Glomerular visceral epithelial cell (primary cell): ENCODE measurements around the gene TMCC1.

Experiments used
- DNase-seq: peaks from one replicate; pipeline ENCODE4 v3.0.0-alpha.2; 2016; ENCODE audit errors: extremely low spot score

The TMCC1 gene

DNA sequence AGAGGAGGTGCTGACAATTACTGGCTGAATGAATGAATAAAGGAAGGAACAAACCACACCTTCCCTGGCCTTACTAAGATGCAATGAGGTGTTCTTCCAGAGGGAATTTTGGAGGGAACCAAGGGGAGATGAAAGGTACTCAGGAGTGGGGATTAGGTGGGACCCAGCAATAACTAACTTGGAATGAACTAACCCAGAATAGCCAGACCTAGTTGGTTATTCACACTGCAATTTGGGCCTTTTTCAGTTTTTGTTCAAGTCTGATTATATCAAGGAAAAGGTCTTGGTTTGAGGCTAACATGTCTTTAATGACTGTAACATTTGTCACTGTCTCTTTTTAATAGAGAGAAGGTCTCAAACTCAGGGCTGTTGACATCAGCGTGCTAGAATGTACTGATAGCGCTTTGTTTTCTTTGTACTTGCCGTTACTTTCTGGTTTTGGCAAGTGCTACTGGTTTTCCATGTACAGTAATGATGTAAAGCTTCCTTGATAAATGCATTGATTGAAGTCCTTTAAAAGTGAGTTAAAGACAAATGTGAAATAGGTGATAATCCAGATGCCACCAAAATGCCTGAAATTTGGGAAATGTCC, 283.8 kb downstream of the TMCC1 start:
- DNase-seq = no peak

DNA sequence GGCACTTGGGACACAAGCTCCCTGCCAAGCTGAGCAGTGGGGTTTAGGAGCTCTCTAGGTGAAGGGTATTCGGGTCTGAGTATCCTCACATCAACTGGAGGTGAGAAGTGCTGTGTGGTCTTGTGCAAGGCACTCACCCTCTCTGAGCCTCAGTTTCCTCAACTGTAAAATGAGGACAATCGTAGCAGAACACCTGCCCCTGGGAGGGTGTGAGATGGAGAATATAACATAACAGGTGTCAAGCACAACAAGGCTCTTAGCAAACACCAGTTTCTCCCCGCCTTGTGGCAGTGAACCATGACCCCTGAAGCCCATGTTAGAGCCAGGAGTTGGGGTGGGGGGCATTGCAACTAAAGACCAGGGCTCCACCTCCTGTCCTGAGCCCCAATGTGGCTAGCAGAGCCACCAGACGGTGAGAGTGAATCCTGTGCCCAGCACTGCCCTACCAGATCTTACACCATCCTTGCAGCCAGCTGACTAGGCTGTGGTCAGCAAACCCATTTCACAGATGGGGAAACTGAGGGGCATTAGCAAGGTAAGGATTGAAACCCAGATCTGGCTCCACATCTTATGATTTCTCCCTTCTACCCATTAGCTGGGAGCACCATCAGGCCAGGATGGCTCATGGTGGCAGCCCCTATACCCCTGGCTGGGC, 284.4 kb downstream of the TMCC1 start:
- no peak for DNase-seq

DNA sequence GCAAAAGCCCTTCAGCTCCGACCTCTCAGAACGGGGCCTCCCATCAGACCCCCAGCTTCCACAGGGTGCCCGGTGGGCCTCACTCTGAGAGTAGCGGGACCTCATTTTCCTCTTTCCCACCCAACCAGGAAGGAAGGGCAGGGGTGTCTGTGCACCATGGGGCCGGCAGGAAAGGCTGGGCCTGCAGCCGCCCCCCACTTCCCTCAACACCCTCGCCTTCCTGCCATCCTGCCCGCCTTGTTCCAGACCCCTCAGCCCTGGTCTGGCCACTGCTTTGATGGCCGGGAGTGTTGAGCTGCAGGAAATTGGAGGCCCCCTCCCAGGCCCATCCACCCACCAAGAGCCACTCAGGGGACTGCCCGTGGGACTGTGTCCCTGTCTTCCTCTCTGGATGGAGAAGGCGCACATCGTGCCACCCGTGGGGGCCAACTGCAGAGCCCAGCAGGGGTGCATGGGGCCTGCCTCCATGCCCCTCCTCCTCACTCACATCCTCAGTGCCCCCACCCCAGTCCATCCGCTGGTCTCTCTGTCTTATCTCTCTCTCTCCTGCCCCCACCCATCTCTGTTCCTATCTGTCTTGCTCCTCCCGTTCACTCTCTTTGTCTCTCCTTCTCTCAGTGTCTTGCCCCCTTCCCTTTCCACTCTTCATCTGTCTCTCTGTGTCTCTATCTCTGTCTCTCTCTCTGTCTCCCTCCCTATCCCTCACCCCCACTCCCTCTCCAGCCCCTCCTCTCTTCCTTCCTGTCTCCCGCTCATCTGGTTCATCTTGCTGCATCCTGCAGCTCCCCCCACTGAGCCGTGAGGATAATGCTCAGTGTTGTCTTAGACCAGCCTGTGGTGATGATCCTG, 285.2 kb downstream of the TMCC1 start:
- peak; percentile 52 for DNase-seq

DNA sequence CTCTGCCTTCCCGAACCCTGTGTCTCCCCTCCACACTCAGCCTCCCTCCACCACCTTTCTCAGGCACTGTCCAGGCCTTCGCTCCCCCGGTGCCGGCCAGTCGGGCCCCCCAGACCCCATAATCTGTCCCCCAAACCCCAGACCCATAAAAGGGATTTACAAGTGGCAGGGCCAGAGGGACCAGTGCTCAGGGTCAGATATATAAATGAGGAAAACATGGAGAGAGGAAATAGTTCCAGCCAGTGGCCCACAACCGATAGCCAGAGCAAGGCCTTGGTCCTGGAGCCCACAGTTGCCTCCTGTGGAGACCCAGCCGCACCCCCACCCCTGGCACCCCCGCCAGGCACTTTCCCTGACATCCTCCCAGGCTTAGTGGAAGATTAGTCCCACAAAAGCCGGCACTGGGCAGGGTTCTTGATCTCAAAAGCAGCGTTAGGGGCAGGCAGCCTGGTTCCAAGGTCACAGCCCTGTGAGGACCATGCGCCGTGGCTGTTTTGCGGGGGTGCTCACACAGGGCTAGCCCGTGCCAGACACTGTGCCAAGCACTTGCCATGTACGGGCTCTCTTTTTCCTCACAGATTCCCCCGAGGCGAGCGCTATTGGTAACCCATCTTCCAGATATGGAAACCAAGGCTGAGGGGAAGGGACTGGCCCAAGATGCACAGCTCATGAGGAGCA, 286.0 kb downstream of the TMCC1 start:
- no peak for DNase-seq

DNA sequence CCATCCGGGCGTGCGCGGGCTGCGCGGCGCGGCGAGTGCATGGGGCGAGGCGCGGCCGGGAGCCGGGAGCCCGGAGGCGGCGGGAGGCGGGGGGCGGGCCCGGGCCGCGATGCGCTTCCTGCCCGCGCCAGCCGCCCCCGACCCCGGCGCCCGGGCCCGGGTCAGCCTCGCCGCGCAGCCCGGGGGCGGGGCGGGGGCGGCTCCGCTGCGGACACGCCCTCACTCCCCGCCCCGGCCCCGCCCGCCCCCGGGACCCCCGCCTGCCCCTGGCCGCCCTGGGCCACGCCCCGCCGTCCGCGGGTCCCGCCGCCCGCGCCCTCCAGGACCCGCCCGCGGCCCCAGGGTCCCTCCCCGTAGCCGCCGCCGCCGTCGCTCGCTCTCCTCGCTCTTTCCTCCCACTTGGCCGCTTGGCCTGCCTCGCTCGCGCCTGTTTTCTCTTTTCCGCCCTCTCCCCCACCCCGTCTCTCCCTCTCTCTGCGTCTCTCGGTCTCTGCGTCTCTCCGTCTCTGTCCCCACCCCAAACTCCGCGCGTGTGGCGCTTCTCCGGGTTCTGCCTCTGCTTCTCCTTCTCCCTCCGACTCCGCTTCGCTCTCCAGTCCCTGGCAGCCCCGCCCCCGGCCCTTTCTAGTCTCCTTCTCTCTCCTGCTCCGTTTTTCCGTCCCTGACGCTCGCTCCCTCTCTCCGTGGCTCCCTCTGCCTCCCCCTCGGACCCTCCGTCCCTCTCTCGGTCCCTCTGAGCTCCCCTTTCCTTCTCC, 286.7 kb downstream of the TMCC1 start, which contains the start of gene PLXND1:
Gene PLXND1, minus strand, starts transcription at position 41 of the 755 bp plus-strand sequence. Its CDS starts 37 bp downstream, at position 4.
- DNase-seq = peak; percentile 64

DNA sequence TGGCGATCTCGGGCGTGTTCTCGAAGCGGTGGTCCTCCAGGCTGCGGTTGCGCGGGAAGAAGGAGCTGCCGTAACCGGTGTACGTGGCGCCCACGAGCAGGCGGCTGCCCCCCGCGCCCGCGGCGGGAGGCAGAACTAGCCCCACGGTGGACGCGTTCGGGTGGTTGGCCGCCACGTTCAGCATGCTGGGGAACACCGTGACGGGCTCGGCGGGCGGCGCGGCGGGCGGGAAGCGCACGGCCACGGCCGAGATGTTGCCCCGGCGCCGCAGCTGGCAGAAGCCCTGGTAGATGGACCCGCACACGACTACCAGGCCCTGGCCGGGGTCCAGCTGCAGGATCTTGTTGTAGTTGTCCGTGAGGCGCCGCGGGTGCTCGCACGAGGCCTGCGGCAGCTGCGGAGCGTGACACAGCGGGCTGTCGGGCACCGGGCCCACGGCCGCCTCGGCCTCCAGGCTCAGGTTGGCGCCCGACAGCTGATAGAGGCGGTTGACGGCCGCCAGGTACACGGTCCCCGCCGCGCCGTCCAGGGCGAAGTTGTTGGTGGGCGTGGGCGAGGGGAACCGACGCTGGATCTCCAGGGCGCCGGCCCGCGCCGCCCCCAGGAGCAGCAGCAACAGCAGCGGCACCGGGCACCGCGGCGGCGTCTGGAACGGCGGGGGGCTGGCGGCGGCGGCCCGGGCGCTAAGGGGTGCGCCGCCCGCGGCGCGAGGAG, 287.4 kb downstream of the TMCC1 start:
- peak; percentile 30 for DNase-seq

DNA sequence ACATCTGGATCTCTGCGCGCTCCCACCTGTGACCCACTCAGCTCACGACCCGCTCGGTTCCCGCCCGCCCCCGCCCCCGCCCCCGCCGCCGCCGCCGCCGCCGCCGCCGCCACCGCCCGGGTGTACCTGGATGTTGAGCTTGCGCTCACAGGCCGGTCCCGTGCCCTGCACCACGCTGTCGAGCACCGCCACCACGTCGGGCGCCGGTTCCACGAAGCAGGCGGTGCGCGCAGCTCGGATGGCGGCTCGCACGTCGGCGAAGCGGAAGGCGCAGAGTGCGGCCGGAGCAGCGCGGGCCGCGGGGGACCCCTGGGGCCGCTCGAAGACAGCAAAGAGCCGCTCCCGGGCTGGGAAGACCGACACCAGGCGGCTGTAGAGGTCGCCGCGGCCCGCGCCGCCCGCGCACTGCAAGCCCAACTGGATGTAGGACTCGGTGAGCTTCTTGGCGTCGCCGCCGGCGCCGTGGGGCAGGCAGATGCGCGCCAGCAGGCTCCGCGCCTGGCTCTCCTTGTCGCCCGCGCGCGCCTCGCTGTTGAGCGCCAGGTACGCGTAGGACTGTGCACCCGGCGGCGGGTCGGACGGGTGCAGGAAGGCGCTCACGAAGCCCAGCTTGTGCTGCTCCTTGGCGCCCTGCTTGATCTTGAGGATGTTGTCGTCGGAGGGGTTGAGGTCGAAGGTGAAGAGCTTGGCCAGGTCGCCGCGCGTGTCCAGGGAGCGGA, 288.1 kb downstream of the TMCC1 start:
- peak; percentile 42 for DNase-seq

DNA sequence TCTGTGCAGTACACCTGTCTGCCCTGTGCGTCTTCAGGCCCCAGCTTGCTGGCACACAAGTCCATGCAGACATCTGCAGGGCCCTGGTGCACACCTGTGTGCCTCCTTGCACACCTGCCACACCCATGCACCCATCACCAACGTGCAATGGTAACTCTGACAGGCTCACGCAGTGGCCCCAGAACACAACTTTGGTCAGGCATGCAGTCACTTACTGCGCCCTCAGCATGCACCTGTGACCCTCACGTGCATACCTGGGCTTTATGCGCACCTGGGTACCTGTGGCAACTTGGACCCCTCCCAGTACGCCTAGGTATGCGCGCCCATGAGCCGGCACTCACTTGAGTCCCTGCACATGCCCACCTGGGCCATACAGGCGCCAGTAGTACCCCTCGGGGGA, 288.7 kb downstream of the TMCC1 start:
- DNase-seq = no peak

DNA sequence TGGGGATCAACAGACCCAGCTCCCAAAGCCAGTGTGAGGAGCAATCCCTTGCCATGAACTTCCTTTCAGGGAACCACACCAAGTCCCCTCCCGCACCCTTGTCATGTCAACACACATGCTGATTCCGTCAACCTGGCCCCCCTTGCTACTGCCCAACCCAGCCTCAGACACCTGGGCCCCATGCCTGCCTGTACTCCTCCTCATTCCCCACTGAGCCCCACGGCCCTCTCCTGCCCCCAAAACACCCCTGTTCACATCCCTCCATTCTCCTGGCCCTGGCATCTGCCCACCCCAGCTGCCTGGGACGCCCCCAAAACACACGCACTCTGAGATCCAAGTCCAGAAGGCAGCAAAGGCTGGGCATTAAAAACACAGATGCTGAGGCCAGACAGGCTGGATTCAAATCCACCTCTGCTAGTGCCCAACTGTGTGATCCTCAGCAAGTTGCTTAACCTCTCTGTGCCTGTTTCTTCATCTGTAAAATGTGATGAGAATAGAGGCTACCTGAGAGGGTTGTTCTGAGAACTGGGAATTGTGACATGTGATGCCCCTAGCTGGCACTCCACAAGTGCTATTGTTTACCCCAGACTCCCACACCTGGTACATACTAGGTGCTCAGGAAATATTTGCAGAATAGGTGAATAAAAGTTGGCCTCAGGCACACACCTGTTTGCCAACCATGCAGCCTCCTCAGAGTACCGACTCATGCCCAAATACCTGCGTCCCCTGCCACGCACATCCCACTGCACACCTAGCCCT, 289.3 kb downstream of the TMCC1 start:
- no peak for DNase-seq

DNA sequence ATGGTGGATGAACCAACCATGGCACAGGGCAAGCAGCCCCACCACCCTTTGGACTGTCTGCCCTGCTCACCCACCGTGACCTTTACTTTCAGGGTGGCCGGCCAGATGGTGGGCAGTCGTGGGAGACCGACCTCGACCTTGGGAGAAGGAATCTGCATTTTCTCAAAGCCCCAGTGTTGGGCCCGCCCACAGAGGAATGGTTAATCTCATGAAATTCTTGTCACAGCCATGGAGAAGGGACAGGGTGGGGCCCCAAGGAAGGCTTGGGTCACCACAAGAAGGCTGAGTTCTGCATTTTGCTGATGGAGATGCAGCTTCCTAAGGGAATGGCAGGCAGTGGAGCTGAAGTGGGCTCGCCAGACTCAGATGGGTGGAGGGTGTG, 290.0 kb downstream of the TMCC1 start:
- no peak for DNase-seq

DNA sequence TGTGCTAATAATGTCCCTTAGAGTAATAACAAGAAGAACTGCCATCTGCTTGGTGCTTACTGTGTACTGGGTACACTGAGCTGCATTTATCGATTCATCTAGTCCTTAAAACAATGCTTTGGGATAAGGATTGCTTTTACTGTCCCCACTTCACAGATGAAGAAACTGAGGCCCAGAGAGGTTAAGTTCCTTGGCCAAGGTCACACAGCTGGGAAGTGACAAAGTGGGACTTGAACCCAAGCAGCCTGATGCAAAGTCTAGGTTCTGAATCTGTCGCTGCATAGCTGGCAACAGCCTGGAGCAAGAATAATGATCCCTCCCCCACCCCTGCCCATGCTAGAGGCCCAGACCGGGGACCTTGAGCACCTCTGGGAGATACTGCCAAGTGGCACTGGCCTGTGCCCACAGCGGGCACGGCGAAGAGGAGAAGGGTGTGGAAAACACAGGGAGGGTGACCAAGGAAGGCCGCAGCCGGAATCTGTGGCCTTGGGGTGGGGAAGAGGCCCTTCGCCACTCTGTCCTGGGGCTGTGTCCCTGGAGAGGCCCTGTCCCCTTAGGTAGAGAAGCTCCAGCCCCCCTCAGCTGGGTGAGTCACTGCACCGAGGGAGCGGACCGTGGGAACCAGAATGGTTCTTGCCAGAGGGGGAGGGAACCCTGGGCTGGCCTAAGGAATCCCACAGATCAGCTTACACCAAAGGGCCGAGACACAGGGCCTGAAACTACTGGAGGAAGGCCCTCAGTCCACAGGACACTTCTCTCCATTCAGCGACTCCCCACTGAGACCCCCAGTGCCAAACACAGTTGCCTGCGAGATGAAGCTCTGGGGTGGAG, 290.6 kb downstream of the TMCC1 start:
- DNase-seq = peak; percentile 82

DNA sequence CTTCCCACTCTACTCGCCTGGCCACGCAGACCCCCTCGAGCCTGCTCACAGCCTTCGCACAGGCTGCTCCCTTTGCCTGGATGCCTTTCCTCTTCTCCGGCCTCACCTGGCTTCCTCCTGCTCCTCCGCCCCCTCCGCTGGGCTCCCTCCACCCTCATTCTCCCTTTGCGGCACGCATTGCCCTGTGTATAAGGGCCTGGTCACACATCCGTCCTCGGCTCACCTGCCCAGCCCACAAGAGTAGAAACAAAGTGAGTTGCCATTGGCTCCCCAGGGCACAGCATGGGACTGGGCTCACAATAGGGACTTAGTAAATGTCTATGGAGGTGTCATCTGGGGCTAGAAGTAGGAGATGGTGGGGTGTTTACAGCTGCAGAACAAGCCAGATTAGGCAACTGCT, 291.2 kb downstream of the TMCC1 start:
- DNase-seq = no peak

DNA sequence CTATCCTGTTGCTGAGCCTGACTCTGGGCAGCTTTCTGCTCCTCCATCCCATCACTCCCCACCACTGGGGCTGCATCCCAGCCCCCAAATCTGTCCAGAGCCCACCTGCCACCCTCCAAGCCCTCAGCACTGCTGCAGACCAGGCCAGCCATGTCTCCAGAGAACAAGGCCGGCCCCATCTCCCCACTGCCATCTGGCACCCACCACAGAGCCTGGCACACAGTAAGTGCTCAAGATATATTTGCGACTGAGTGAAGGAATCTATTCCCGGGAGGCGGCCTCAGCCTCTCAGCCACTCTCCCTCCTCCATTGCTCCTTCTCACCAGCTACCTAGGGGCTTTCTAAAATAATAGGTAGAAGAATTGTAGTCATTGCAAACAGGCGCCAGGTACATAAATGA, 291.8 kb downstream of the TMCC1 start:
- no peak for DNase-seq

DNA sequence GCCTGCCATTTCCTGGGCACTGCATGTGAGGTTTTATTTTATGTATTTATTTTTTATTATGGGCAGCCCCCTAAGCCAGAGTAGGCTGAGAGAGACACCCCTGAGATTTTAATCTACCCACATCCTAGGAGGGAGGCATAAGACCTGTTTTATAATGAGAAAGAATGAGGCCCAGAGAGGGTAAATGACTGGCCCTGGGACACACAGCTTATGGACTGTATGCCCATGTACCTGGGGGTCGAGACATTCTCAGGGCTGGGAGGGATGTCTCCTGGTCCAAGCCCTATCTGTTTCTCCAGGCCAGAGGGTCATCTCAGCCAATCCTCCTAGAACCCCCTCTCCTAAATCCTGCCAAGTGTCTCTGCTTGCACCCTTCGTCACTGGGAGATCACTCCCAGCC, 293.2 kb downstream of the TMCC1 start:
- no peak for DNase-seq

DNA sequence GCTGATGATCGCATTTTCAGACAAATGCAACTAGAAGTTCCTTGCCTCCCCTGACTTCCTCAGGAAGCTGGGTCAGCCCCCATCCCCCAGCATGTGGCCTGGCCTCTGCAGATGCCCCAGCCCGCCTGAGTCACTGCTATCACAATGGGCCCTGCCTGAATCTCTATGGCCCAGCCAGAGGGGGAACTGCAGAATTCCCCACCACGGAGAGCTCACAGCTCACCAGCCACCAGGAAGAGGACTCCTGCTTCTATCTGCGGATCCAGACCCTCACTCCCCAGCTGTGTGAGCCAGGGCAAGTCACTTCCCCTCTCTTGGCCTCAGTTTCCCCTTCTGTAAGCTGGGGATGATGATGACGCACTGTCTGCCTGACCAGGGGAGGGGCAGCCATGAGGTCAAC, 293.9 kb downstream of the TMCC1 start:
- peak; percentile 71 for DNase-seq

DNA sequence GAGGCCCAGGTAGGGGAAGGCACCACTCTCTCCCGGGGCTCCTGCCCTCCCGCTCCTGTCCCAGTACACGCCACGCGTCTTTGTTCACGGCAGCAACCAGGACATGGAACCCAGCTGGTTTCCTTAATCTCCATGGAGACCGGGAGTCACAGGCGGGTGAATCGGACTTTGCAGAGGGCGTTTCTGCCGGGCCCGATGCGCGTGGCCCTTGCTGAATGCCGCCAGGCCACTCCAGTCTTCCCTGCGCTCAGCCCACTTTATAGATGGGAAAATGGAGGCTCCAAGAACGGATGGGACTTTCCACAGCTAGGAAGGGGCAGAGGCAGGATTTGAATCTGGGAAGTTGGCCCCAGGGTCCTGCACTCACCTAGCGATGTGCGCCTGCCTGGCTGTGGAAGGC, 294.4 kb downstream of the TMCC1 start:
- DNase-seq = no peak

DNA sequence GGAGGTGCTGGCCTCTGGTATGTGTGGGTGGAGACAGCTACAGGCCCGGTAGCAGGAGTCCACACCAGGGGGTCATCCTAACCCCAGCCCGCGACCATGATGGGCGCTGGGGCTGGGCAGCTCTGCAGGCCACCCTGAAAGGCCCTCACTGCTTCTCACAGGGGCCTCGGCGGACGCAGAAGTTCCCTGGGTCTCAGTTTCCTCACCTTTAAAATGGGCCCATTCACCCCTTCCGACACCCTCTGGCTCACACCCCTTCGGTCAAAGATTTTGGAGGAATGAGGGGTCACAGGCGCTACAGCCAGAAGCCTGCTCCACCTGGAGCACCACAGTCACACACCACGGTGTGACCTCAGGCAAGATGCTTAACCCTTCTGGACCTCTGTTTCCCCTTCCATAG, 295.0 kb downstream of the TMCC1 start:
- no peak for DNase-seq

DNA sequence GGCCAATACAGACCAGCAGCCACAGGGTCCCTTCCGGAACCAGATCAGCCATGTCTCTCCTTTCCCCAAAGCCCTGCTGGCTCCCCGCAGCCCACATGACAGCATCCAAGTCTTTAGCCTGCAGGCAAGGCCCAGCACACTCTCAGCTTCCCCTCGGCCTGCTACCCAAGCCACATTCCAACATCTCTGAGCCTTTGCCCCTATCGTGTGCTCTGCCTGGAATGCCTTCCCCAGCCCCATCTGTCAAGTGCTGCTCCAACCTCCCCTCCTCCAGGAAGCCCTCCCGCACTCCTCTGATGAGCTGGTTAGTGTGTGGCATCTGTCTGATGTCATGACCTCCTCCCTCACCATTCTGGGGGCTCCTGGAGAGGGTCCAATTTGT, 295.5 kb downstream of the TMCC1 start:
- DNase-seq = no peak
